Activated T-cell treated with anti-CD3 and anti-CD28 coated beads for 4 hours (primary cell): ENCODE data around the gene SOWAHA.

Experiments used
- DNase-seq: peaks from one replicate; pipeline ENCODE4 v3.0.0-alpha.2; 2020

SOWAHA gene

DNA sequence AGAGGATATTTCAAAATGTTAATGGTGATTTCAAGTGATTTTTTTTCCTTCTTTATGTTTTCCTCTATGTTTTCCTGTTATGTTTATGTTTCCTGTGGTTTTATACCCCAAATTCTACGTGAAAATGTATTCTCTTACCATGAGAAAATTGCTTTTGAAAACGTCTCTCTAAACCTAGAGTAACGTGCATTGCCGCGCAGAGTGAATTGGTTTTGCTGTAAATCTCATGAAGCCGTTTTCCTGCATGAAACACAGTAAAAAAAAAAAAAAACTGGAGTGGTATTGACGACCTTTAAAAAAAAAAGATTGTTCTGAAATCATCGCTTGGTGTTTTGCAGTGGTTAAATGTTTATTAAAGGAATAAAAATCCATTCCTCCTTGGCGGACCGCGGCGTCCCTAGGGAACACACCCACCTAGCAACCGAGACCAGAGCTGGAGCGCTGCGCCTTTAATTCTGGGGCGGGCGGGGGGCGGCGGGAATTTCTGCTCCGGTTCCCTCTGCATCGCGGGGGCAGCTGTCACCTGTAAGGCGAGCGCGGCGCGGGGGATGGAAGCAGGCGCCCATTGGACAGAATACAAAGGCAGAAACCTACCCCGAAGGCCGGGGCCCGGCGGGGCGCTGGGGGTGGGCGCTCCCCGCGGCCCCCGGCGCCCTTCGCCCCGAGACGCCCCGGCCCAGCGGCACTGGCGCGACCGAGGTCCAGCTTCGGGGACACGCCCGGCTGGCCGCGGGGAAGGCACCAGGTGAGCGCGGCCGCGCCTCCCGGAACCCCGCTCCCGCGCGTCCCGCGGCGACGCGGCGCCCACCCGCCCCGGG is at the start of gene SOWAHA:
Gene SOWAHA (plus strand): TSS at position 522 of the 818 bp plus-strand sequence. CDS start 320 bp downstream, outside the sequence.
- no peak for DNase-seq

DNA sequence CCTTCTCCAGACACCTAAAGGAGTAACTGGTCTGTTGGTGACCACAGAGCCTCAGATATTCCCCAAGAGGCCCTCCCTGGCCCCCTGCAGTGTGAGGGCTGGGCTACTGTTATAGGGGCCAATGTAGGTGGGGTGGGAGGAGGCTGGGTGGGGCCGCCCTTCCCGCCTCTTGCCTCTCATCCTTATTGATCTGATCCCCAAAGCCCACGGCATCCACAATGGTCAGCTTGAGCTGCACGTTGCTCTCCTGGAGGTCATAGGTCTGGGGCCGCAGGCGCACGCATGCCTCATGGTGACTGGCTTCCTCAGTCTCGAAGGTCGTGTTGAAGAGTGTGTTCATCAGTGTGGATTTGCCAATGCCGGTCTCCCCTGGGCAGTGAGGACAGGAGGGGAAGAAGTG is 49.1 kb upstream of the SOWAHA start:
- no peak for DNase-seq

GRCh38 chr5:132764671-132765238 is 48.3 kb upstream of the SOWAHA start:
- DNase-seq = no peak

DNA sequence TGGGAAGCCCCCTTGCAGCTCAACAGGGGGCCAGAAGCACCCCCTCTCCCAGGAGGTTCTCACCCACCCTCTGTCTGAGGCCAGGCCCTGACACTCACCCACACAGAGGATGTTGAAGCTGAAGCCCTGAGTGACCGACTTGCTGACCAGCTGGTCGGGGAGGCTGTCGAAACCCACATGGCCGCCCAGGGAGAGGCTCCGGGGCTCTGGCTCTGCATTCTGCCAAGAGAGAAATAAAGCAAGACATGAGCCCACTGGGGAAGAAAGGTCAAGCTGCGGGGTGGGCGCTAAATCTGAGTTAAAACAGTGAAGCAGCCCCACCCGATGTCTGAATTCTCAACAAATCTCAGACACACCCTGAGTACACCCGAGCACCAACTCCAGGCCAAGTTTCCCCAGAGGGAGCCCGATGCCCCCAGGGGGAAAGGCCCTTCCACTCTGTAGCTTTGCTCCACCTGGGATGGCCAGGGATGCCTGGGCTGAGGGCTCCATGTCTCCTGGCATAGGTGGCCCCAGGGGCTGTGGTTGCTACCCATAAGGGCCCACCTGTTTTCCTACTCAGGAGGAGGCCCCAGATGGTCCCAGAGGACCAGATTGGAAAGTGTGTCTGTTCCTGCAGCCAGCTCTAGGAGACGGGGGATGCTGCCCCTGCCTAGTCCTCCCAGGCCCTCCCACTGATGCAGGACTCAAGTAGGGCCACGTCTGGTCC is 47.6 kb upstream of the SOWAHA start:
- DNase-seq = no peak

- no peak for DNase-seq
These were observed 46.9 kb upstream of the SOWAHA start for GRCh38 chr5:132766020-132766805.

DNA sequence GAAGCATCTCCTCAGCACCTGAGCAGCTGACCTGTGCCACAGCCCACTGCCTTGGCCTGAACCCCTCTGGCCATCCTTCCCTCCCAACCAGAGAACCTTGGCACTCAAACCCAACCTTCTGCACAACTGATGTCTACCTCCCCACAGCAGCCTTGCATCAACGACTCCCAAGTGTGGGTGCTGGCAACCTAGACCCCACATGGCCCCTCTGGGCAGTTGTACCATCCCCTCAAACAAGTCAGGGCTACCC is 46.4 kb upstream of the SOWAHA start:
- DNase-seq = no peak

- DNase-seq = no peak
These were observed 46.0 kb upstream of the SOWAHA start for GRCh38 chr5:132767150-132767549.

DNA sequence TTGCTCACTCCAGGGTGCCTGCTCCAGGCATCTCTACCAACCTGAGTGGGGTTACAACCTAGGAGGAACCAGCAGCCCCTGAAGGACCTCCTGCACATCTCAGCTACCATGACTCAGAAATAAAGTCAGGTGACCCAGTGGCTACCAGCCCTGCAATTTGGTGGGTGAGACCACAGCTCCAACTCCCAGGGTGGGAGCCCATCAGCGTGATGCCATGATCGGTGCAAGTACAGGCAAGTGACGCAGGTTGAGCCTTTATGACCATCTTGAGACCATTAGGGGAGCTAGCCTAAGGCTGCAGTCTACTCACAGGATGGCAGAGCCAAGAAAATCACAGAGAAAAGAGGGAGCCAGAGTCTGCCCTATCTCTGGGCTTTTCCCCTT is 44.6 kb upstream of the SOWAHA start:
- DNase-seq = no peak

GRCh38 chr5:132770476-132771159 is 42.5 kb upstream of the SOWAHA start:
- DNase-seq = no peak

DNA sequence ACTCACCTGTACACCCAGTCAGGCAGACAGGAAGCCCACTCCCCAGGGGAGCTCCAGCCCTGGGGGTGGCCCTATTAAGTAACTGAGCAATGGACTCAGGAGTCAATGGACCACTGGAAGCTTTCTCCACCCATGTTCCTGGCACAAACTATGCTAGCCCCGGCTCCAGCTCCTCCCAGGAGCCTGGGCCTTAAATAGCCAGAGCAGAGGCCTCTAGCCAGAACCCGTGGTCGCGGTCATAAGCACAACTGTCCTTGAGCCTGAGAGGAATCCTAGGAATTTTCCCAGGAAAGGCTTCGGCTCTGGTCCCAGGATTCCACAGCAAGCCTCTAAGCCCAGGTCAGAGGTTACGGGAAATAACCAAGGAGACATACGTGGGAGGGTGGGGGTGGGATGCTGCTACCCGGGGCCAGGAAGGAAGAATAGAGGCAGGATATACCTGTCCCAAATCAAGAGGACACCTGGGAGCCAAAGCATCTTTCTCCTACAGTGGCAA is 41.6 kb upstream of the SOWAHA start:
- no peak for DNase-seq

GRCh38 chr5:132772291-132773070 is 40.6 kb upstream of the SOWAHA start:
- no peak for DNase-seq

DNA sequence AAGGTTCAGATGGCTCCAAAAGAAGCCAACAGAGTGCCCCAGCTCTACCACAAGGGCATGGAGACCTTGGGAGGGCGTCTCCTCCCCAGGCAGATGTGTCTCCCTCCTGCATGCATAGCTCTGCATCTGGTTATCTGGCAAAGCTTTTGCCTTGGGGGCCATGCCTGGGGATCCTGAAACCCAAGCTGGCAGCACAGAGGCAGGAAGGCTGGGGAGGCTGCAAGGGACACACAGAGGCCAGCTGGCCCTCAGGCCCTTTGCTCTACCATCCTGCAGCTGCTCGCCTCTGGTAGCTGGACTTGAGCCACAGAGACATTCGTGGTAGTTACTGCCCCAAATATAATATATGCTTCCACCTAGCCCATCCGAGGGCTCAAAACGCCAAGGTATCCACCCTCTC is 40.0 kb upstream of the SOWAHA start:
- no peak for DNase-seq

- no peak for DNase-seq
These were observed 39.3 kb upstream of the SOWAHA start for GRCh38 chr5:132773601-132774355.

DNA sequence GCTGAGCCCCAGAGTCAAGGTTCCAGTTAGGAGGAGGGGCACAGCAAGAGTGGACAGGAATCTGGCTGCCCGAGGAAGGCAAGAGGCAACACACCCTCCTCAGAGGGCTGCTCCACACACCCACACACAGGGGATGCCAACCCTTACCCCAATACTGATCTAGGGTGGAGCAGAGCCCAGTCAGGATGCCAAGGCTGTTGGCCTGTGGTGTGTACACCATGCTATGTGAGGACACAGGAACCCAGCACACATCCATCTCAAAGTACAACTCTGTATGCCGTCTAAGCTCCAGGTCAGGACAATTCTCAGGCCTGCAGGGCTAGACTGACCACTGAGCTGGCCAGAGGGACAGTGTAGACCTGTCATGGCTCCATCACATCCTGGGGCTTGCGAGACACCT is 38.7 kb upstream of the SOWAHA start:
- DNase-seq = no peak

- DNase-seq = no peak
These were observed 38.2 kb upstream of the SOWAHA start for GRCh38 chr5:132774896-132775295.

DNA sequence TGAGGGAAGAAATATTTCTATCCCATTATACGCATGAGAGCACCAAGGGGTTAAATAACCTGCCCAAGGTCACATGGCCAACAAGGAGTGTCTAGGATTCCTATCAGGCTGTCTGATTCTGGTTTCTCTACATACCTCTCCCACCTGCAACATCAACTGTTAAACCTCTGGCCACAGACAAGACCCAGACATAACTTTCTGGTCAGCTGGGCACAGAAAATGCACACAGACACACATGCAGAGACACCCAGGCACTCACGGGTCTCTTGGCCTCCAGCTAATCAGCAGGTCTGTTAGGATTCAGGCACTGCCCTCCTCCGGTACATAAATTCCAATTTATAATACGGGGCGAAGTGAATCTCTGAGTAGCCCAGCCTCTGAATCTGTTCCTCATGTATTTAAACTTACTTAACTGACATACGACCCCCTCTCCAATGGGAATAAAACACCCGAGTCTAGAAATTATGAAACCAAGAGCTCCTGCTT is 37.6 kb upstream of the SOWAHA start:
- DNase-seq = no peak

DNA sequence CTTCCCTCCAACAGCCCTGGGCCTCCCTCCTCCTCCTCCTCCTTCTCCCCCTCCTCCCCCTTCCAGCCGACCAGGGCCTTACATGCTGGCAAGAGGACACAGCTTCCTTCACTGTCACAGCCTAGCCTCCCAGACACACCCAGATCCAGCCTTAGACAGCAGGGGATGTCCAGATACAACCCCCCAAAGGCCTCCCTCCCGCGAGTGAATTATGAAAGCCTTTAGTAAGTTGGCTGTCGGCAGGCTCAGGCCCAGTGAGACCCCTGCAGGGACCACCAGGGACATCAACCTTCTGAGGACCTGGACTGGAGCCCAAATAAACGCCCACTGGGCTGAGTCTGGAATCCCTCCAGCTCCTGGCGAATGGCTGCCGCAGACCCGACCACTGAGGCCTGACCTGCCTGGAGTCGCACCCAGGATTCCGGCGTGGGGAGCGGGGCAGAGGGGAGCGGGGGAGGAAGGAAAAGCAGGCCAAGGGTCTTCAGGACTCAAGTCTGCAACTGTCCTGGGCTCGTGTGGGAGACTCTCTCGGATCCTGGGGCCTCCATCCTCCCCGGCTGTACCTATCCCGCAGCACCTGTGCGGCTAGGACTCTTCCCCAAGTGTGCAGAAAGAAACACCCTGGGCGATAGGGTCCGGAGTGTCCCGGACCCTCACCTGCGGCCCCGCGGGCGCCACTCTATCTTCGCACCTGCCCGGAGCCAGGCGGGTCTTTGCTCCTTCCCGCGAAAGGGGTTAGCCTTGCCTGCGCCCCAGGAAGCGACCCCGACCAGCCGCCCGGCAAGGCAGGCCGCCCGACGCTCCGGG is 36.8 kb upstream of the SOWAHA start:
- no peak for DNase-seq

DNA sequence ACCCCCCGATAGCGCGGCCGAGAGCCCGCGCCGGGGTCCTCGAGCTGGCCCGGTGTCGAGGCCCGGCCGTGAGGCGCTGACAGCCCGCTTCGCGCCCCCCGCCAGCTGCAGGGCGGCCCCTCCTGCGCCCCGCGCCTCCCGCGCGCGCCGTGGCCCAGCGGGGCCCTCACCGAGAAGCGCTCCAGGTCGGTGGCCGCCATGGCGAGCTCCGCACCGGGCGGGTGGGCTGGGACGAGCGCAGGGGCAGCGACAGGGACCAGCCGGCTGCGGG is 36.2 kb upstream of the SOWAHA start:
- DNase-seq = no peak

GRCh38 chr5:132777209-132778069 is 35.7 kb upstream of the SOWAHA start, which contains the start of gene SEPTIN8:
Gene SEPTIN8, minus strand, starts transcription at chr5:132777239. Its CDS starts 102 bp downstream, at chr5:132777137.
- DNase-seq = no peak
